ENCODE measurements around the gene HOXB2. TPM values are rescaled to one million over a fixed set of nuclear protein-coding genes. Genes with fewer than 3 reads are reported as not detected.

HOXB2 gene
- total and polyA plus RNA-seq, 9 of the 15 experiments (the other 6 are each of a cell fraction or from before 2014, with no cell fraction given), result 2.1 to 97.7 (median 21.2) TPM

- TF ChIP-seq CUX1 (CRISPR knock-in tag; IDR thresholded peaks at IDR 0.05), result no peak
- TF ChIP-seq CBX5 (IDR thresholded peaks at IDR 0.05; ENCODE audit: borderline replicate concordance, low read depth), result no peak
- TF ChIP-seq ZBTB7A (IDR thresholded peaks at IDR 0.05; ENCODE audit: borderline replicate concordance, control insufficient read depth, low read depth, low read length), result peak; percentile 51
- TF ChIP-seq CAMTA2 (CRISPR knock-in tag; conservative IDR thresholded peaks at IDR 0.05), result no peak
- TF ChIP-seq ETV6 (IDR thresholded peaks at IDR 0.05; ENCODE audit: borderline replicate concordance in 1 of 2, low read depth in 2 of 2, low read length in 1 of 2), result no peak
- TF ChIP-seq ETV6 (CRISPR knock-in tag; IDR thresholded peaks at IDR 0.05; ENCODE audit: borderline replicate concordance), result no peak
- no peak for TF ChIP-seq ZNF277 (CRISPR knock-in tag; IDR thresholded peaks at IDR 0.05; ENCODE audit: borderline replicate concordance)
- TF ChIP-seq CGGBP1 (CRISPR knock-in tag; IDR thresholded peaks at IDR 0.05), result no peak
- TF ChIP-seq SUPT5H (IDR thresholded peaks at IDR 0.05), result peak; percentile 65
- TF ChIP-seq ZSCAN32 (CRISPR knock-in tag; IDR thresholded peaks at IDR 0.05), result no peak
- TF ChIP-seq ZNF395 (CRISPR knock-in tag; IDR thresholded peaks at IDR 0.05), result no peak
- peak; percentile 65; the same call in 1 of the 2 replicates for TF ChIP-seq SPI1 (IDR thresholded peaks at IDR 0.05; ENCODE audit: borderline replicate concordance, low read depth, low read length)
- no peak for TF ChIP-seq PCBP1 (IDR thresholded peaks at IDR 0.05; ENCODE audit: low read depth, low read length, poor library complexity, severe bottlenecking)
- TF ChIP-seq ZNF12 (CRISPR knock-in tag; IDR thresholded peaks at IDR 0.05), result no peak
- TF ChIP-seq ZNF507 (tag; conservative IDR thresholded peaks at IDR 0.05), result no peak
- no peak for TF ChIP-seq THAP12 (CRISPR knock-in tag; IDR thresholded peaks at IDR 0.05)
- TF ChIP-seq SAFB2 (IDR thresholded peaks at IDR 0.05; ENCODE audit: borderline replicate concordance, low read depth, low read length, severe bottlenecking), result no peak
These were observed 424 bp downstream of the HOXB2 start (continued) for GRCh38 chr17:48544349-48545021.
